Cardiac fibroblast (primary cell): ENCODE results near the gene ENTPD3.

ENCODE experiments used
- DNase-seq, 2 donors: peaks; one replicate each; pipeline versions ENCODE4 v3.0.0 to v3.0.0-alpha.2; 2010; ENCODE audit warnings: low read depth in 2 of 2
- H3K4me3 ChIP-seq, 2 donors: replicated peaks in 1 of 2; 1 replicate in 1 of 2; 2 replicates in 1 of 2; pipeline ENCODE4 v1.5.1; 2011; ENCODE audit warnings: low read depth in 2 of 2, low read length in 2 of 2, mild to moderate bottlenecking in 2 of 2, moderate library complexity in 1 of 2
- TF ChIP-seq, protein P1 (sequence below): IDR thresholded peaks from one replicate; pipeline ENCODE4 v1.5.1; 2011; ENCODE audit warnings: low read depth, mild to moderate bottlenecking, low read length, inconsistent platforms

Gene ENTPD3

GRCh38 chr3:40387001-40387894 is at the start of gene ENTPD3:
TSS of gene ENTPD3 (plus strand) at chr3:40387184. CDS start at chr3:40388058, 874 bp downstream.
- H3K4me3 ChIP-seq = peak within 1 kb of the TSS; percentile 34 to 37
- DNase-seq = no peak
- TF ChIP-seq, protein P1, sequence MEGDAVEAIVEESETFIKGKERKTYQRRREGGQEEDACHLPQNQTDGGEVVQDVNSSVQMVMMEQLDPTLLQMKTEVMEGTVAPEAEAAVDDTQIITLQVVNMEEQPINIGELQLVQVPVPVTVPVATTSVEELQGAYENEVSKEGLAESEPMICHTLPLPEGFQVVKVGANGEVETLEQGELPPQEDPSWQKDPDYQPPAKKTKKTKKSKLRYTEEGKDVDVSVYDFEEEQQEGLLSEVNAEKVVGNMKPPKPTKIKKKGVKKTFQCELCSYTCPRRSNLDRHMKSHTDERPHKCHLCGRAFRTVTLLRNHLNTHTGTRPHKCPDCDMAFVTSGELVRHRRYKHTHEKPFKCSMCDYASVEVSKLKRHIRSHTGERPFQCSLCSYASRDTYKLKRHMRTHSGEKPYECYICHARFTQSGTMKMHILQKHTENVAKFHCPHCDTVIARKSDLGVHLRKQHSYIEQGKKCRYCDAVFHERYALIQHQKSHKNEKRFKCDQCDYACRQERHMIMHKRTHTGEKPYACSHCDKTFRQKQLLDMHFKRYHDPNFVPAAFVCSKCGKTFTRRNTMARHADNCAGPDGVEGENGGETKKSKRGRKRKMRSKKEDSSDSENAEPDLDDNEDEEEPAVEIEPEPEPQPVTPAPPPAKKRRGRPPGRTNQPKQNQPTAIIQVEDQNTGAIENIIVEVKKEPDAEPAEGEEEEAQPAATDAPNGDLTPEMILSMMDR = no peak

DNA sequence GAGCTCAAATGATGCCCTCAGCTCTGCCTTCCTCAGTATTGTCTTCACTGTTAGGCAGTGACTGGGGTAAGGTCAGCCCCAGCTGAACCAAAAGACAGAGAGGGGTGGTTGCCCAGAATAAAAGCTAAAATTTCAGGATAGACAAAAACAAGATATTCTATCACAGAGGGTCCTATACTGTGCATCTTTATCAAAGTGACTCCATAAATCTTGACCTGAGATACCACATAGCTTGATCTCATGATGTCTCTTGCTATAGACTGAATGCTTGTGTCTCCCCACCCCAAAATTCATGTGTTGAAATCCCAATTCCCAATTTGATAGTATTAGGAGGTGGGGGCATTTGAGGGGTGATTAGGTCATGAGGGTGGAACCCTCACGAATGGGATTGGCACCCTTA is 47.1 kb upstream of the ENTPD3 start:
- no peak for DNase-seq
- no peak overlapping the region for H3K4me3 ChIP-seq
- TF ChIP-seq, protein P1 = no peak

- no peak for DNase-seq
- no peak overlapping the region for H3K4me3 ChIP-seq
- TF ChIP-seq, protein P1 = no peak
Measured at GRCh38 chr3:40340541-40341170, 46.3 kb upstream of the ENTPD3 start.

DNA sequence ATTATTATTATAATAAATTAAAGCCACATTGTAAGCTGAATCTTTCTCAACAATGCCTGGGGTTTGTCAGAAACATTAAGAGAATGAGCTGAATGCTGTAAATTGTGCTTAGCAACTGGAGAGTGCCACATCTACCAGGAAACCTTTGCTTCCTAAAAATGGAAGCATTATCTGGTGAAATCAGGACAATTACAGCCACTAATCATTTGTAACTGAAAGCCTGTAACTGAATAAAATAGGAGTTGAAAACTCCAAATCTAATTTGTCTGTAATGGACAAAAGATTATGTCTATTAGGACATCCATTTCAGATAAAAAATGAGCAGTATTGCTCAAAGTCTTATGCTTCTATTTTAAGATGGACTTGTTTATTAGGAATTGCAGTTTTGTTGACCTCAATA is 45.3 kb upstream of the ENTPD3 start:
- DNase-seq = no peak
- TF ChIP-seq, protein P1 = no peak
- H3K4me3 ChIP-seq = no peak overlapping the region

DNA sequence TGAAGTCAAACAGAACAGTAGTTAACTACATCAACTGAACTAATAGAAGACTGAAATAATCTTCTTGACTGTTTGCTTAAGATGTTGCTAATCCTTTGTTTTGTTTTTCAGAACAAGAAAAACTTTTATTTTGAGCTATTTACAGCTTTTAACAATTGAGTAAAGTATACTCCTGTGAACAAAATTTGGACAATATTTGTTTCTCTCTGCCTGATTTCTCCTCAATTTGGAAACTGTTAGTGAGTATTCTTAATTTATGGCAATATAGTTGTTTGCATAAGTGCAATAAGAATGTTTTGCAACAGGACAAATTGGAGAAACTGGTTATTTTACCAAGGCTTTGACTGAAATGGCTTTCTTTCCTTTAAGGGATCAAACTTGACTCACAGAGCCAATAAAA is 36.5 kb upstream of the ENTPD3 start:
- no peak for DNase-seq
- TF ChIP-seq, protein P1 = no peak

GRCh38 chr3:40355410-40355809 is 31.6 kb upstream of the ENTPD3 start:
- no peak for DNase-seq
- H3K4me3 ChIP-seq = no peak overlapping the region
- TF ChIP-seq, protein P1 = no peak

More for the DNA sequence above, 36.5 kb upstream of the ENTPD3 start:
- H3K4me3 ChIP-seq = no peak overlapping the region
